ENCODE measurements around the gene ATP6V1E1. TPM values are rescaled to one million over a fixed set of nuclear protein-coding genes. Genes with fewer than 3 reads are reported as not detected.

ATP6V1E1 gene
- total RNA-seq, 1 donor = 177 TPM

- no peak for DNase-seq (ENCODE audit: low read depth)
- no peak overlapping the region for H3K4me3 ChIP-seq (ENCODE audit: low read depth, low read length)
- TF ChIP-seq, protein P1, sequence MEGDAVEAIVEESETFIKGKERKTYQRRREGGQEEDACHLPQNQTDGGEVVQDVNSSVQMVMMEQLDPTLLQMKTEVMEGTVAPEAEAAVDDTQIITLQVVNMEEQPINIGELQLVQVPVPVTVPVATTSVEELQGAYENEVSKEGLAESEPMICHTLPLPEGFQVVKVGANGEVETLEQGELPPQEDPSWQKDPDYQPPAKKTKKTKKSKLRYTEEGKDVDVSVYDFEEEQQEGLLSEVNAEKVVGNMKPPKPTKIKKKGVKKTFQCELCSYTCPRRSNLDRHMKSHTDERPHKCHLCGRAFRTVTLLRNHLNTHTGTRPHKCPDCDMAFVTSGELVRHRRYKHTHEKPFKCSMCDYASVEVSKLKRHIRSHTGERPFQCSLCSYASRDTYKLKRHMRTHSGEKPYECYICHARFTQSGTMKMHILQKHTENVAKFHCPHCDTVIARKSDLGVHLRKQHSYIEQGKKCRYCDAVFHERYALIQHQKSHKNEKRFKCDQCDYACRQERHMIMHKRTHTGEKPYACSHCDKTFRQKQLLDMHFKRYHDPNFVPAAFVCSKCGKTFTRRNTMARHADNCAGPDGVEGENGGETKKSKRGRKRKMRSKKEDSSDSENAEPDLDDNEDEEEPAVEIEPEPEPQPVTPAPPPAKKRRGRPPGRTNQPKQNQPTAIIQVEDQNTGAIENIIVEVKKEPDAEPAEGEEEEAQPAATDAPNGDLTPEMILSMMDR (IDR thresholded peaks at IDR 0.05; ENCODE audit: insufficient read depth, low read depth, low read length) = no peak
These were observed 32.3 kb downstream of the ATP6V1E1 start for GRCh38 chr22:17596226-17596625.

DNA sequence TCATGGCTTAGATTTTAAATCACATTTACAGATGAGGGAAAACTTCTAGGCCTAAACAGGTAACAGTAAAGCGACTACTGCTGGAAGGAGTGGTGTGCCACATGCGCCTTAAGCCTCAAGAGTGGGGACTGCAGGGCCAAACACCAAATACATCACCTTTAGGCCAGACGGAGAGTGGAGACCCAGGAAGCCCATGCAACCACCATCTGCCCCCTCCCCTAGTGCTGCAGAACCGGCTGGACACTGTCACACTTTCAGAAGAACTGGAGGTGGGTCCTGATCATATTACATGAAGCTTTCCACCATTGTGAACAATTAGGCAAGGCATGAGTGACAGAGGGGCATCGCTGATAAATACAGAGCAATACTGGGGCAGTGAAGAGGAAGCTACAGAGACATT, 36.3 kb downstream of the ATP6V1E1 start:
- no peak overlapping the region for H3K4me3 ChIP-seq (ENCODE audit: low read depth, low read length)
- no peak for DNase-seq (ENCODE audit: low read depth)
- TF ChIP-seq, protein P1 (IDR thresholded peaks at IDR 0.05; ENCODE audit: insufficient read depth, low read depth, low read length) = no peak

DNA sequence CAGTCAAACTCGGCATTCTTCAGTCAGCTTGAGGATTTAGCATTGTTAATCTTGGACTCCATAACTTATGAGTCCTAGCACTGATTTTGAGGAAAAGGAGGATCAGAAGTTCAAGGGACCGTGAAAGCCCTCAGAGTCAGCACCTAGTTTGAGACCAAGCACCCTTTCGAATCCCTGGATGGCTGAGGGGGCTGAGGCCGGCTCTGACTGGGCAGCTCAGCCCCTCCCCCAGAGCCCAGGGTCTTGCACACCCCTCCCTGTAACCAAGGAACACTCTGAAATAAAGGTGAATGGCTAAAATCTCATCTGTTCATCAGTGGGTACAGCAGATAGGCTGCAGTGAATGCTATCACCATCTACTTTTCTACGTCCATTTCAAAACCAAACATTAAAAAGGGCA, 38.0 kb downstream of the ATP6V1E1 start:
- no peak overlapping the region for H3K4me3 ChIP-seq (ENCODE audit: low read depth, low read length)
- TF ChIP-seq, protein P1 (IDR thresholded peaks at IDR 0.05; ENCODE audit: insufficient read depth, low read depth, low read length) = no peak
- no peak for DNase-seq (ENCODE audit: low read depth)

GRCh38 chr22:17589810-17590375, 38.7 kb downstream of the ATP6V1E1 start:
- DNase-seq (ENCODE audit: low read depth) = no peak
- TF ChIP-seq, protein P1 (IDR thresholded peaks at IDR 0.05; ENCODE audit: insufficient read depth, low read depth, low read length) = no peak
- no peak overlapping the region for H3K4me3 ChIP-seq (ENCODE audit: low read depth, low read length)

DNA sequence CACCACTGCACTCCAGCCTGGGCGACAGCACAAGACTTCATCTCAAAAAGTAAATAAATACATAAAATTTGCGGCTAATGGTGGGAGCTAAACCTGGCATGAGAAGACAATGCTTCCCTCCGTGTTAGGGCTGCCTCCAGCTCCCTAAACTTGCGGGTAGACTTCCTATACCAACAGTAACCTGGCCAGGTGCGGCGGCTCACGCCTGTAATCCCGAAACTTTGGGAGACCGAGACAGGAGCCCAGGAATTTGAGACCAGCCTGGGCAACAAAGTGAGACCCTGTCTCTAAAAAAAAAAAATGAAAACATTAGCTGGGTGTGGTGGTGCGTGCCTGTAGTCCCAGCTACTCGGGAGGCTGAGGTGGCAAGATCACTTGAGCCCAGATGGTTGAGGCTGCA, 39.9 kb downstream of the ATP6V1E1 start:
- TF ChIP-seq, protein P1 (IDR thresholded peaks at IDR 0.05; ENCODE audit: insufficient read depth, low read depth, low read length) = no peak
- DNase-seq (ENCODE audit: low read depth) = no peak
- no peak overlapping the region for H3K4me3 ChIP-seq (ENCODE audit: low read depth, low read length)

DNA sequence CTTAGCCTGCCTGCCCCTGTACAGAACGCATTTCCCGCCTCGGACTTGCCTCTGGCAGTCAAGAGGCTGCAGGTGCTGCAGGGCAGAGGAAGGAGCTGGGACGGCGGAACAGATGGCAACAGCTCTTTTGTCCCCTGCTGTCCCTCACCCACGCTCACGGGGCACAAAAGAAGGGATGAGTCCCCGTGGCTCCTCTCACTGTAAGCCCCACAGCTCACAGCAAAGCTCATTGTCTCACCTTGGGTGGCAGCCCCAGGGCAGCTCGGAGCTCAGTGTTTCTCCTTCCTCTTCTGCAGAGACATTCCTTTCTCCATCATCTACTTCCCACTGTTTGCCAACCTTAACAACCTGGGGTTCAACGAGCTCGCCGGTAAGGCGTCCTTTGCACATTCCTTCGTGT, 40.9 kb downstream of the ATP6V1E1 start:
- no peak overlapping the region for H3K4me3 ChIP-seq (ENCODE audit: low read depth, low read length)
- no peak for DNase-seq (ENCODE audit: low read depth)
- TF ChIP-seq, protein P1 (IDR thresholded peaks at IDR 0.05; ENCODE audit: insufficient read depth, low read depth, low read length) = no peak

DNA sequence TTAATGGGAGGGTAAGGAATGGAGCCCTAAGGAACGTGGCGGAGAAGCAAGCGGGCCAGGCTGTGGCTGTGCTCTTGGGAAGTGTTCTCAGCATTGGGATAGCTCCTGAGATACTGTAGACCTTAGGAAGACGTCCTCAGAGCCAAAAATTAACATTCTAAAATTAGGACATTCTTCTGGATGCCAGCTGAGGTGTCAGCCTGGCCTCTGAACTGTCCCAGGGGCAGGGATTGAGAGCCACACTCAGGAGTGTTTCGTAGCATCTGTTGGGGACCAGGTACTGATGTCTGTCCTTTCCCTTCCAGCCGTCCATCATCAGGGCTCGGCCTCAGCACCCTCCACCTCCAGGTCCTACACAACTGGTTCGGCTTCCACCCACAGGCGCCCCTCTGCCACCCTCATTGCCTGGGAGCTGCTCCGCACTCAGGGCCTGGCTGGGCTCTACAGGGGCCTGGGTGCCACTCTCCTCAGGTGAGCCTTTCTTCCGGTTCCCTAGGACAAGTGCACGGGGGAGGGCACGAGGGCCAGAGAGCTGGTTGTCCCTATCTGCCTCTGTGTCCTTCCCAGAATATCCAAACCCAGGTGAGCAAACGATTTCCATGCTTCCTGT, 41.6 kb downstream of the ATP6V1E1 start:
- no peak overlapping the region for H3K4me3 ChIP-seq (ENCODE audit: low read depth, low read length)
- no peak for DNase-seq (ENCODE audit: low read depth)
- TF ChIP-seq, protein P1 (IDR thresholded peaks at IDR 0.05; ENCODE audit: insufficient read depth, low read depth, low read length) = no peak
